HepG2 (cell line): Measurements from ENCODE around the gene HBEGF. TPM values are rescaled to one million over a fixed set of nuclear protein-coding genes. Genes with fewer than 3 reads are reported as not detected.
A peak's percentile ranks its signal among the peaks of the same experiment; 100 is the strongest.

ENCODE experiments used
- ARID5B ChIP-seq: IDR thresholded peaks from 2 replicates; pipeline ENCODE4 v1.4.0; 2020; ENCODE audit warnings: mild to moderate bottlenecking, missing genetic modification reagents
- CREB3 ChIP-seq: sonication (generic); formaldehyde crosslinking; IDR thresholded peaks from 2 replicates; pipeline ENCODE4 v1.5.0; 2020; ENCODE audit warnings: missing genetic modification reagents
- GATA4 ChIP-seq: sonication (generic); IDR thresholded peaks from 2 replicates; pipeline ENCODE4 v1.6.1; 2016; ENCODE audit warnings: antibody characterized with exemption, low read depth, borderline replicate concordance
- HHEX ChIP-seq: IDR thresholded peaks from 2 replicates; pipeline ENCODE4 v1.6.1; 2016; ENCODE audit warnings: control low read depth
- HMGXB4 ChIP-seq, 2 experiments: sonication (generic) in 1 of 2; formaldehyde crosslinking in 1 of 2; IDR thresholded peaks; 2 replicates each; pipeline versions ENCODE4 v1.4.0 to v1.6.1; 2018 to 2020; ENCODE audit warnings: missing genetic modification reagents in 2 of 2, borderline replicate concordance in 1 of 2, low read depth in 1 of 2, mild to moderate bottlenecking in 1 of 2, missing biosample characterization in 1 of 2
- MED8 ChIP-seq: sonication (generic); formaldehyde crosslinking; IDR thresholded peaks from 2 replicates; pipeline ENCODE4 v1.8.1; 2023; ENCODE audit warnings: mild to moderate bottlenecking, missing genetic modification reagents; ENCODE audit not compliant: insufficient replicate concordance
- MZF1 ChIP-seq: sonication (generic); formaldehyde crosslinking; IDR thresholded peaks from 2 replicates; pipeline ENCODE4 v1.8.1; 2023; ENCODE audit warnings: mild to moderate bottlenecking, missing genetic modification reagents, borderline replicate concordance
- TEAD3 ChIP-seq: optimal IDR thresholded peaks from 2 replicates; pipeline ENCODE3; 2016; ENCODE audit warnings: borderline replicate concordance
- ZFP91 ChIP-seq: sonication (generic); formaldehyde crosslinking; IDR thresholded peaks from 2 replicates; pipeline ENCODE4 v1.9.0; 2022; ENCODE audit warnings: missing genetic modification reagents, mild to moderate bottlenecking, borderline replicate concordance
- ZFY ChIP-seq: sonication (generic); formaldehyde crosslinking; IDR thresholded peaks from 2 replicates; pipeline ENCODE4 v1.4.0; 2020; ENCODE audit warnings: missing genetic modification reagents
- ZNF589 ChIP-seq: sonication (generic); formaldehyde crosslinking; conservative IDR thresholded peaks from 2 replicates; pipeline ENCODE4 v1.8.0; 2022; ENCODE audit warnings: mild to moderate bottlenecking, moderate library complexity, missing genetic modification reagents
- ZSCAN25 ChIP-seq: sonication (generic); formaldehyde crosslinking; IDR thresholded peaks from 2 replicates; pipeline ENCODE4 v1.8.0; 2022; ENCODE audit warnings: mild to moderate bottlenecking, missing genetic modification reagents
- polyA plus RNA-seq, 8 experiments: library from polyadenylated mRNA; depleted of rRNA in 3 of 8; stranded (reverse) in 7 of 8; unstranded in 1 of 8; fragments of >200 nt; fragmentation: Illumina TruSeq in 4 of 8; extraction: Trizol in 4 of 8; gene quantifications; 2 replicates each; pipeline versions ENCODE4 v1.2.1 to v1.2.3, GENCODE V29; 2011 to 2016; ENCODE audit warnings: low read depth in 4 of 8, missing spikeins in 1 of 8, mixed read lengths in 1 of 8; ENCODE audit not compliant: insufficient read depth in 1 of 8
- total RNA-seq, 5 experiments: library from RNA; depleted of rRNA; stranded (reverse); fragments of >200 nt; fragmentation: Illumina TruSeq; extraction: Trizol; gene quantifications; 2 replicates each; pipeline ENCODE4 v1.2.3, GENCODE V29; 2016; ENCODE audit warnings: low read depth in 1 of 5

The HBEGF gene
- total and polyA plus RNA-seq, 2 of the 13 experiments (the other 11 are each of a cell fraction or from before 2014, with no cell fraction given) = 1.7 to 5.0 TPM

- peak; percentile 69 to 75; a peak in 3 of 4 replicates for TF ChIP-seq HMGXB4 (CRISPR knock-in tag; IDR thresholded peaks at IDR 0.05; ENCODE audit: borderline replicate concordance in 1 of 2, low read depth in 1 of 2)
- TF ChIP-seq TEAD3 (CRISPR knock-in tag) = peak; percentile 78
- peak; percentile 65; the same call in 1 of the 2 replicates for TF ChIP-seq ZFP91 (CRISPR knock-in tag)
- TF ChIP-seq HHEX (CRISPR knock-in tag) = 0 out of 2 replicates have a peak, but pooled peaks have one; percentile 18
- no peak for TF ChIP-seq ZSCAN25 (CRISPR knock-in tag)
- TF ChIP-seq ZNF589 (CRISPR knock-in tag) = no peak
- TF ChIP-seq CREB3 (CRISPR knock-in tag) = no peak
- peak; percentile 52; the same call in 1 of the 2 replicates for TF ChIP-seq ARID5B (CRISPR knock-in tag)
- no peak for TF ChIP-seq MZF1 (CRISPR knock-in tag)
- TF ChIP-seq ZFY (CRISPR knock-in tag) = peak; percentile 49
- TF ChIP-seq GATA4 = no peak
- no peak for TF ChIP-seq MED8 (CRISPR knock-in tag)
Observed at GRCh38 chr5:140357726-140358093, 11.3 kb upstream of the HBEGF start (continued).
